Measurements from ENCODE around the gene GALNT17.

GALNT17 gene

DNA sequence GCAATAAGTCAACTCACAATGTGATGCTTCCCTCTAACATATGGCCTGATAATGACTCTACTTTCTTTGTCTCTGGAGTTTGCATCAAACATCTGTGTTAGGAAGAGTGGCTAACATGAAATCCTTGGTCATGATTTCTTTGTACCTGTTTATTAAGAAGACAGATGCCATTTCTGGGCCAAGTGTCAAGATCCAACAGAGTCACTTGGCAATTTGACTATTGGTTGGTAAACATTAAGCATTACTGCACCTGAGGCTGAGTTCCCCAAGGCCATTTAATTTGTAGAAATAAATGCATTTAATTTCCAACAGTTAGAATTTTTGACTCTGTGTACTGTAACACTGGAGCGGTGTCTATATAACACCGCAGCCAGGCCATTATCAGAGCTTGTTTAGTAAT lies 403.7 kb downstream of the GALNT17 start:
- TF ChIP-seq FOXP2 (optimal IDR thresholded peaks at IDR 0.05; ENCODE audit: borderline replicate concordance, extremely low read depth, extremely low read length, insufficient read depth) (no peak), POLR2AphosphoS5 (IDR thresholded peaks at IDR 0.05; ENCODE audit: low read depth, low read length) (no peak), SIN3A (IDR thresholded peaks at IDR 0.05; ENCODE audit: borderline replicate concordance, insufficient read depth, low read length) (no peak), TAF1 (IDR thresholded peaks at IDR 0.05; ENCODE audit: borderline replicate concordance, insufficient read depth, low read length) (no peak)
- TF ChIP-seq, protein P1, sequence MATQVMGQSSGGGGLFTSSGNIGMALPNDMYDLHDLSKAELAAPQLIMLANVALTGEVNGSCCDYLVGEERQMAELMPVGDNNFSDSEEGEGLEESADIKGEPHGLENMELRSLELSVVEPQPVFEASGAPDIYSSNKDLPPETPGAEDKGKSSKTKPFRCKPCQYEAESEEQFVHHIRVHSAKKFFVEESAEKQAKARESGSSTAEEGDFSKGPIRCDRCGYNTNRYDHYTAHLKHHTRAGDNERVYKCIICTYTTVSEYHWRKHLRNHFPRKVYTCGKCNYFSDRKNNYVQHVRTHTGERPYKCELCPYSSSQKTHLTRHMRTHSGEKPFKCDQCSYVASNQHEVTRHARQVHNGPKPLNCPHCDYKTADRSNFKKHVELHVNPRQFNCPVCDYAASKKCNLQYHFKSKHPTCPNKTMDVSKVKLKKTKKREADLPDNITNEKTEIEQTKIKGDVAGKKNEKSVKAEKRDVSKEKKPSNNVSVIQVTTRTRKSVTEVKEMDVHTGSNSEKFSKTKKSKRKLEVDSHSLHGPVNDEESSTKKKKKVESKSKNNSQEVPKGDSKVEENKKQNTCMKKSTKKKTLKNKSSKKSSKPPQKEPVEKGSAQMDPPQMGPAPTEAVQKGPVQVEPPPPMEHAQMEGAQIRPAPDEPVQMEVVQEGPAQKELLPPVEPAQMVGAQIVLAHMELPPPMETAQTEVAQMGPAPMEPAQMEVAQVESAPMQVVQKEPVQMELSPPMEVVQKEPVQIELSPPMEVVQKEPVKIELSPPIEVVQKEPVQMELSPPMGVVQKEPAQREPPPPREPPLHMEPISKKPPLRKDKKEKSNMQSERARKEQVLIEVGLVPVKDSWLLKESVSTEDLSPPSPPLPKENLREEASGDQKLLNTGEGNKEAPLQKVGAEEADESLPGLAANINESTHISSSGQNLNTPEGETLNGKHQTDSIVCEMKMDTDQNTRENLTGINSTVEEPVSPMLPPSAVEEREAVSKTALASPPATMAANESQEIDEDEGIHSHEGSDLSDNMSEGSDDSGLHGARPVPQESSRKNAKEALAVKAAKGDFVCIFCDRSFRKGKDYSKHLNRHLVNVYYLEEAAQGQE (IDR thresholded peaks at IDR 0.05; ENCODE audit: insufficient read depth in 1 of 2, low read depth in 2 of 2, low read length in 2 of 2) = no peak

DNA sequence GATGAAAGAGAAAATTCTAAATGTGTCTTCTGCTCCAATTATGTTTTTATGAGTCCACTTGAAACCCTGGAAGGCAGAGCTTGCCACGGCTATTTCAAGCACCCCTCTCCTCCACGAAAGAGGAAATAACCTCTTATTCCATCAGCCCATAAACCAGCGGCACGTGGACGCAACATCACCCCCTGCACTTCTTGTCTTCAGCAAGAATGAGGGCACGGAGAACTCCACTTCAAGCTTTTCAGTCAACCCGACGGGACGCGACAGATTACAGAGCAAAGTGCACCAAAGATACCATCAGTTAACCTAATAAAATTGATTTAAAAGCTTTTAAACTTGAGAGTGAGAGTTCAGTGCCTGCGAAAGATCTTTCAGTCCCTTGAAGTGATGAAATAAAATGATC lies 406.3 kb downstream of the GALNT17 start:
- TF ChIP-seq, protein P1 (IDR thresholded peaks at IDR 0.05; ENCODE audit: insufficient read depth in 1 of 2, low read depth in 2 of 2, low read length in 2 of 2) = no peak
- TF ChIP-seq SIN3A (IDR thresholded peaks at IDR 0.05; ENCODE audit: borderline replicate concordance, insufficient read depth, low read length) = no peak
- no peak for TF ChIP-seq FOXP2 (optimal IDR thresholded peaks at IDR 0.05; ENCODE audit: borderline replicate concordance, extremely low read depth, extremely low read length, insufficient read depth)
- TF ChIP-seq TAF1 (IDR thresholded peaks at IDR 0.05; ENCODE audit: borderline replicate concordance, insufficient read depth, low read length) = no peak
- no peak for TF ChIP-seq POLR2AphosphoS5 (IDR thresholded peaks at IDR 0.05; ENCODE audit: low read depth, low read length)

DNA sequence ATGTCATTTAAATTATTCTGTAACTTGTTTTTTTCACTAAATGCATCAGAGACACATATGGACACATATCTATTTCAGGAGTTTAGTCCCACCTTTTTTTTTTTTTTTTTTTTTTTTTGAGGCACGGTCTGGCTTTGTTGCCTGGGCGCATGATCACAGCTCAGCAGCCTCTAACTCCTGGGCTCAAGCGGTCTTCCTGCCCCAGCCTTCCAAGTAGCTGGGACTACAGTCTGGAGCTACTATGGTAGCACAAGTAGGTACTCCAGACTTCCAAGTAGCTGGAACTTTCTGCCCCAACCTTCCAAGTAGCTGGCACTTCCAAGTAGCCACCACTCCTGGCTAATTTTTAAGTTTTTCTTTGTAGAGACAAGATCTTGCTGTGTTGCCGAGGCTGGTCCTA lies 407.7 kb downstream of the GALNT17 start:
- TF ChIP-seq FOXP2 (optimal IDR thresholded peaks at IDR 0.05; ENCODE audit: borderline replicate concordance, extremely low read depth, extremely low read length, insufficient read depth) (no peak), TAF1 (IDR thresholded peaks at IDR 0.05; ENCODE audit: borderline replicate concordance, insufficient read depth, low read length) (no peak), POLR2AphosphoS5 (IDR thresholded peaks at IDR 0.05; ENCODE audit: low read depth, low read length) (no peak), SIN3A (IDR thresholded peaks at IDR 0.05; ENCODE audit: borderline replicate concordance, insufficient read depth, low read length) (no peak)
- TF ChIP-seq, protein P1 (IDR thresholded peaks at IDR 0.05; ENCODE audit: insufficient read depth in 1 of 2, low read depth in 2 of 2, low read length in 2 of 2) = no peak

DNA sequence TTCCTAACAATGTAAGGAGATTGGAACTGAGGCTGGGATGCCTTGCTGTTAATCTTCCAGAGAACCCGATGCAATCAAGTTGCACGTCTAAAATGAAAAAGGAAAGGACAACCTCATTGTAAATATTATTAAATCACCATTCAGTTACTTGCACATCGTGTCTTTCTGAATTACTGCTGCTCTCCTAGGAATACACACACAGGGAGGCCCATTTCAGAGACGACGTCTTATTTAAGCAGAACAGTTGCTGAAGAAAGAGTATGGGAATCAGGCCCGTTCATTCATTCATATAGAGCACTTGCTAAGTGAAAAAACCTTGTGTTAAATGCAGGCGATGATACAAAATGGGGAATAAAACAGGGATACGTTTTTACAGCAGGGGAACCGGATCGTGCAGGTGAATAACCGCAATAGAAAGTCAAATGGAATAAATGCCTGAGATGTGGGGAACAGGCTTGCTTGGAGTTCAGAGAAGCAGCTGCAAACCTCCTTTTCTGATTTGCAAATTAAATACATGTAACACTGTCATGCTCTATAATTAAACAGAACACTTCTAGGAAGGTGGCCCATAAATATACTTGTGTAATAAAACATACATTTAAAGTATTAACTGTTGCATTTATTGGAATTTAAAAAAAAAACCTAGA lies 409.9 kb downstream of the GALNT17 start:
- TF ChIP-seq SIN3A (IDR thresholded peaks at IDR 0.05; ENCODE audit: borderline replicate concordance, insufficient read depth, low read length) (no peak), FOXP2 (optimal IDR thresholded peaks at IDR 0.05; ENCODE audit: borderline replicate concordance, extremely low read depth, extremely low read length, insufficient read depth) (no peak), POLR2AphosphoS5 (IDR thresholded peaks at IDR 0.05; ENCODE audit: low read depth, low read length) (no peak), TAF1 (IDR thresholded peaks at IDR 0.05; ENCODE audit: borderline replicate concordance, insufficient read depth, low read length) (no peak)
- TF ChIP-seq, protein P1 (IDR thresholded peaks at IDR 0.05; ENCODE audit: insufficient read depth in 1 of 2, low read depth in 2 of 2, low read length in 2 of 2) = no peak
